Activated naive CD8-positive, alpha-beta T cell treated with anti-CD3 and anti-CD28 coated beads, Interleukin-2, amount 50 U/mL, for 16 hours (primary cell): ENCODE measurements around the gene RTKN2.

Source experiments
- DNase-seq: peaks from one replicate; pipeline ENCODE4 v3.0.0-alpha.2; 2020; ENCODE audit warnings: low read depth, low spot score

The RTKN2 gene

GRCh38 chr10:62230344-62231121, 38.1 kb downstream of the RTKN2 start:
- no peak for DNase-seq

- DNase-seq, result no peak
Observed at GRCh38 chr10:62225362-62225761, 43.3 kb downstream of the RTKN2 start.

- DNase-seq, result no peak
Observed at GRCh38 chr10:62224606-62225005, 44.0 kb downstream of the RTKN2 start.

- DNase-seq, result no peak
Observed at GRCh38 chr10:62217683-62218082, 51.0 kb downstream of the RTKN2 start.

GRCh38 chr10:62214364-62214874, 54.2 kb downstream of the RTKN2 start:
- DNase-seq, result no peak

- DNase-seq, result no peak
Observed at GRCh38 chr10:62205750-62206399, 62.8 kb downstream of the RTKN2 start.

GRCh38 chr10:62199584-62199983, 69.1 kb downstream of the RTKN2 start:
- DNase-seq, result no peak

- DNase-seq, result no peak
Observed at GRCh38 chr10:62196528-62196927, 72.1 kb downstream of the RTKN2 start.

- no peak for DNase-seq
Observed at GRCh38 chr10:62195675-62195926, 73.0 kb downstream of the RTKN2 start.

- no peak for DNase-seq
Observed at GRCh38 chr10:62194924-62195674, 73.5 kb downstream of the RTKN2 start.

- no peak for DNase-seq
Observed at GRCh38 chr10:62193479-62193878, 75.2 kb downstream of the RTKN2 start.

GRCh38 chr10:62189131-62189530, 79.5 kb downstream of the RTKN2 start:
- DNase-seq, result no peak

GRCh38 chr10:62188021-62188616, 80.5 kb downstream of the RTKN2 start:
- no peak for DNase-seq

- DNase-seq, result no peak
Observed at GRCh38 chr10:62186999-62187675, 81.5 kb downstream of the RTKN2 start.

- no peak for DNase-seq
Observed at GRCh38 chr10:62185919-62186692, 82.5 kb downstream of the RTKN2 start.

GRCh38 chr10:62183857-62184795, 84.5 kb downstream of the RTKN2 start:
- no peak for DNase-seq

- no peak for DNase-seq
Observed at GRCh38 chr10:62183442-62183841, 85.2 kb downstream of the RTKN2 start.

- DNase-seq, result no peak
Observed at GRCh38 chr10:62182595-62182994, 86.0 kb downstream of the RTKN2 start.

GRCh38 chr10:62182171-62182570, 86.5 kb downstream of the RTKN2 start:
- no peak for DNase-seq

- DNase-seq, result no peak
Observed at GRCh38 chr10:62180677-62181076, 88.0 kb downstream of the RTKN2 start.
